LNCAP (cell line): ENCODE results near the gene GNS.

Source experiments
- CTCF ChIP-seq: fragments of 450-650 bp; IDR thresholded peaks from 2 replicates; pipeline ENCODE4 v1.5.1; 2017; ENCODE audit warnings: mild to moderate bottlenecking

GNS gene

GRCh38 chr12:64691795-64692583 lies 67.2 kb downstream of the GNS start:
- TF ChIP-seq CTCF = no peak

DNA sequence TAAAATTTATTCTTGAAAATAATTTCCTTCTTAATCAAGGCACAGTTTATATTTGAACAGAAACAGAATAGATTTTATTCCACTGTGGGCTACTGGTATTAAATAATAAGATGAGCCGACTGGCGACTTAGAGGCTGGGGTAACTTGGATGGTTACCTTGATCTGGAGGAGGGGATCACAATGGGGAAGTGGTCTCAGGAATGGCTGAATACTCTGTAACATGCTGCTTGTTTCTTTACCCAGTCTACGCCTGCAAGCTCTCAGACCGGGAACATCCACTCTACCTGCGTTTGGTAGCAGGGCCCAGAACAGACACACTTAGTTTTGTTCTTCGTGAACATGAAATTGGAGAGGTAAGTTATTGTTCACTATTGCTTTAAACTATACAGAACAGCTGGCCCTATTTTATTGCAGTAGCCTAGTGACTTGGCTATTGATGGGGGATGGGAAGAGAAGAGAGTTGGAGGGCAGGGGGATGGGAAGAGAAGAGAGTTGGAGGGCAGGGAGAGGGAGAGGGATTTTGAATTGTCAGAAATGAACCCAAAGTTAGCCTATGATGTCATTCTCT lies 67.9 kb downstream of the GNS start:
- TF ChIP-seq CTCF = no peak

DNA sequence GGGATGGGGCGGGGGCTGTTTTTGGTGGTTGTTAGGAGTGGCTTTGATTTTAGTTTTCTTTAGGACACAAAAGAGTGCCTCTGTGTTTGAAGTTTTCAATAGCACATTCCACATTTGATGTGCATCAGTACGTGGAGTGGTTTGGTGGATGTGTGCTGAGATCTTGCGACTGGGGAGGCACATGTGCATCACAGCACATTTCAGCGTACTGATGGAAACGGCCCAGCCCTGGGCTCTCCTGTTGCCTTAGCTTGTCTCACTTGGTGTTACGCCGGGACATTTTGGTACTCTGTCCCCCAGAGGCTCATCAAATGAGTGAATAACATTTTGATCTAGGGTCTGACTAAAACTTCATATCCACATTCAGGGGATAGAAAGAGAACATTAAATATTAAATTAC lies 70.5 kb downstream of the GNS start:
- TF ChIP-seq CTCF = no peak

- TF ChIP-seq CTCF = no peak
Measured at GRCh38 chr12:64688219-64688618, 71.0 kb downstream of the GNS start.

- no peak for TF ChIP-seq CTCF
Measured at GRCh38 chr12:64687816-64688215, 71.4 kb downstream of the GNS start.

DNA sequence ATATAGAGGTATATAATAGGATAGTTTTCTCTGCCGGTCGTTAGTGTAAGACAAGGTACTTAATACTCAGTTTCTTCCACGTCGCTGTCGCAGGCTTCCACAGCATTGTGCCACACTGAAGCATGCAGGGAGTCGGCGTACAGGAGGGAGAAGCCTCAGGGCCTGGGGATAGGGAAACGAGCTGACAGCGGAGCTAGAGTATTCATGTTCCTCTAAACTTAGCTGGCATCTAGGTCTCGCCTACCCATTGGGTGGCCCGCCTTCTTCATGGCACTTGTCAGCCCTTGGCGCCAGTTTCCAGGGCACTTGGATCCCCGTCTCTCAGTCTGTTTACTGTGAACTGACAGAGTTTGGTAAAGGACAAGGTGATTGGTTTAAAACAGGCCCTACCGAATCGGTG lies 73.6 kb downstream of the GNS start:
- no peak for TF ChIP-seq CTCF

- TF ChIP-seq CTCF = no peak
Measured at GRCh38 chr12:64685050-64685449, 74.2 kb downstream of the GNS start.
